H1 (cell line): Measurements from ENCODE around the gene METAP1D. TPM values are rescaled to one million over a fixed set of nuclear protein-coding genes. Genes with fewer than 3 reads are reported as not detected.

Source experiments
- ATF2 ChIP-seq: IDR thresholded peaks from 2 replicates; pipeline ENCODE4 v1.6.1; 2012; ENCODE audit warnings: low read length, inconsistent platforms
- EGR1 ChIP-seq: IDR thresholded peaks from 2 replicates; pipeline ENCODE4 v1.6.1; 2011; ENCODE audit warnings: low read depth, low read length, borderline replicate concordance
- EP300 ChIP-seq, 2 experiments: IDR thresholded peaks; 1 replicate in 1 of 2; 2 replicates in 1 of 2; pipeline ENCODE4 v1.6.1; 2011 to 2012; ENCODE audit warnings: low read depth in 2 of 2, low read length in 2 of 2, mild to moderate bottlenecking in 2 of 2, borderline replicate concordance in 1 of 2, inconsistent platforms in 1 of 2, moderate library complexity in 1 of 2
- JUN ChIP-seq: IDR thresholded peaks from 2 replicates; pipeline ENCODE4 v1.6.1; 2011; ENCODE audit warnings: low read depth, mild to moderate bottlenecking, improper control_type of control experiment, low read length
- NANOG ChIP-seq: IDR thresholded peaks from 2 replicates; pipeline ENCODE4 v1.6.1; 2011; ENCODE audit warnings: low read length, low read depth, mild to moderate bottlenecking, inconsistent platforms; ENCODE audit not compliant: insufficient read depth, poor library complexity, severe bottlenecking
- RFX5 ChIP-seq: IDR thresholded peaks from 2 replicates; pipeline ENCODE4 v1.6.1; 2011; ENCODE audit warnings: low read depth, low read length, improper control_type of control experiment, borderline replicate concordance
- TBP ChIP-seq: IDR thresholded peaks from 2 replicates; pipeline ENCODE4 v1.6.1; 2011; ENCODE audit warnings: low read depth, low read length, improper control_type of control experiment
- polyA plus RNA-seq, 7 experiments: library from polyadenylated mRNA; depleted of rRNA in 3 of 7; stranded (reverse) in 5 of 7; unstranded in 2 of 7; fragments of >200 nt in 5 of 7; fragments of 200-250 nt in 2 of 7; gene quantifications; 1 replicate in 5 of 7; 2 replicates in 1 of 7; 4 replicates in 1 of 7; pipeline versions ENCODE4 v1.2.1 to v1.2.3, GENCODE V29; 2011 to 2013; ENCODE audit warnings: missing spikeins in 2 of 7, mixed read lengths in 2 of 7
- total RNA-seq: library from RNA; stranded (reverse); fragmentation: NEBNext Ultra II Directional; extraction: Animal tissue kit (Norgen Biotek cat#: 25700); gene quantifications from 2 replicates; pipeline ENCODE4 v1.2.1, GENCODE V29; 2021

The METAP1D gene
- total and polyA plus RNA-seq, 2 of the 8 experiments (the other 6 are each of a cell fraction or from before 2014, with no cell fraction given) = 3.9 to 6.2 TPM

GRCh38 chr2:172107690-172108586 lies 108.2 kb downstream of the METAP1D start (continued):
- no peak for TF ChIP-seq ATF2
- no peak for TF ChIP-seq NANOG
- TF ChIP-seq TBP = no peak
- no peak for TF ChIP-seq RFX5
- TF ChIP-seq EGR1 = no peak
- TF ChIP-seq EP300 (IDR thresholded peaks at IDR 0.05; ENCODE audit: borderline replicate concordance in 1 of 2, low read depth in 2 of 2, low read length in 2 of 2) = no peak
- TF ChIP-seq JUN = no peak
